WI38 (cell line): ENCODE measurements around the gene SPTBN4.

ENCODE experiments used
- H3K4me3 ChIP-seq: 2 replicates; pipeline ENCODE4 v1.5.1; 2011; ENCODE audit warnings: low read depth, mild to moderate bottlenecking, control low read depth, low read length
- TF ChIP-seq, protein P1 (sequence below): IDR thresholded peaks from 2 replicates; pipeline ENCODE4 v1.5.1; 2012; ENCODE audit warnings: low read depth, mild to moderate bottlenecking, control low read depth, low read length

The SPTBN4 gene

DNA sequence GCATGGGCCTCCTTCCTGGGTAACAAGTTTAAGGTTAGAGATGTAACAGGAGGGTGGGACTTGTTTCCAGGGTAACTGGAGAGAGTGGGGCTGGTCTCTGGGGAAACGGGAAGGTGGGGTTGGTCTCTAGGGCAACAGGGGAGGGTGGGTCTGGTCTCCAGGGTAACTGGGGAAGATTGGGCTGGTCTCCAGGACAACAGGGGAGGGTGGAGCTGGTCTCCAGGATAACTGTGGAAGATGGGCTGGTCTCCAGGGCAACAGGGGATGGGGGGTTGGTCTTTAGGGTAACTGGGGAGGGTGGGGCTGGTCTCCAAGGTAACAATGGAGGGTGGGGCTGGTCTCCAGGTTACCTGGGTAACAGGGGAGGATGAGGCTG lies 36.5 kb downstream of the SPTBN4 start:
- H3K4me3 ChIP-seq = no peak overlapping the region
- TF ChIP-seq, protein P1, sequence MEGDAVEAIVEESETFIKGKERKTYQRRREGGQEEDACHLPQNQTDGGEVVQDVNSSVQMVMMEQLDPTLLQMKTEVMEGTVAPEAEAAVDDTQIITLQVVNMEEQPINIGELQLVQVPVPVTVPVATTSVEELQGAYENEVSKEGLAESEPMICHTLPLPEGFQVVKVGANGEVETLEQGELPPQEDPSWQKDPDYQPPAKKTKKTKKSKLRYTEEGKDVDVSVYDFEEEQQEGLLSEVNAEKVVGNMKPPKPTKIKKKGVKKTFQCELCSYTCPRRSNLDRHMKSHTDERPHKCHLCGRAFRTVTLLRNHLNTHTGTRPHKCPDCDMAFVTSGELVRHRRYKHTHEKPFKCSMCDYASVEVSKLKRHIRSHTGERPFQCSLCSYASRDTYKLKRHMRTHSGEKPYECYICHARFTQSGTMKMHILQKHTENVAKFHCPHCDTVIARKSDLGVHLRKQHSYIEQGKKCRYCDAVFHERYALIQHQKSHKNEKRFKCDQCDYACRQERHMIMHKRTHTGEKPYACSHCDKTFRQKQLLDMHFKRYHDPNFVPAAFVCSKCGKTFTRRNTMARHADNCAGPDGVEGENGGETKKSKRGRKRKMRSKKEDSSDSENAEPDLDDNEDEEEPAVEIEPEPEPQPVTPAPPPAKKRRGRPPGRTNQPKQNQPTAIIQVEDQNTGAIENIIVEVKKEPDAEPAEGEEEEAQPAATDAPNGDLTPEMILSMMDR = no peak

DNA sequence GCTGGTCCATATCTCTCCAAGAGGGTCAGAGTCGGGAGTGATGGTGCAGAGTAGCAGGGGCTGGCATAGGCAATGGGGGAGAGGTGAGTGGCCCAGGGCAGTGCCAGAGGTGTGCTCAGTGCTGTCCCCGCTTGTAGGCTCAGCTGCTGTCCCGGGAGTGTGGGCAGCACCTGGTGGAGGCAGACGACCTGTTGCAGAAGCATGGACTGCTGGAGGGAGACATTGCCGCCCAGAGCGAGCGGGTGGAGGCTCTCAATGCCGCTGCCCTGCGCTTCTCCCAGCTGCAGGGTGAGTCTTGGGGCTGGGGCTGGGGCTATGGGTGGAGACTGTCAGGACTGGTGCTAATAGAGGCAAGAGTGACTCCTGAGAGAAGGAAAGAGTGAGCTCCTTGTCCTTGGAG lies 39.3 kb downstream of the SPTBN4 start:
- H3K4me3 ChIP-seq = no peak overlapping the region
- TF ChIP-seq, protein P1 = no peak

DNA sequence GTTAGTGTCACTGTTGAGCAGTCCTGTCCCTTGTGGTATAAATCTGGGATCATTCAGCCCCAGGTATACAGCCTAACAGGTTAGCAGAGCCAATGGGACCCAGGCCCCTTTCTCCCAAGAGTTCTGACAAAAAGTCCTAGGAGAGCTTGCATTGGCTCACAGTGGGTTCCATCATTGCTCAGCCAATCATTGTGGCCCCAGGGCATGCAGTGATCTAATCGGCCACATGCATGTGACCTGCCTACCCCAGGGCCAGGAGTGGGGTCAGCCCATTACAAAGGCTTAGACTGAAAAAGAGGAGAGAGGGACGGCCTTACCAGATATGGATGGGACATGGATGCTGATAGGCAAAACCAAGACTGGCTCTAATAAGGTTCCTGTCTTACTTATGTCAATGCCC lies 41.1 kb downstream of the SPTBN4 start:
- no peak overlapping the region for H3K4me3 ChIP-seq
- TF ChIP-seq, protein P1 = no peak

DNA sequence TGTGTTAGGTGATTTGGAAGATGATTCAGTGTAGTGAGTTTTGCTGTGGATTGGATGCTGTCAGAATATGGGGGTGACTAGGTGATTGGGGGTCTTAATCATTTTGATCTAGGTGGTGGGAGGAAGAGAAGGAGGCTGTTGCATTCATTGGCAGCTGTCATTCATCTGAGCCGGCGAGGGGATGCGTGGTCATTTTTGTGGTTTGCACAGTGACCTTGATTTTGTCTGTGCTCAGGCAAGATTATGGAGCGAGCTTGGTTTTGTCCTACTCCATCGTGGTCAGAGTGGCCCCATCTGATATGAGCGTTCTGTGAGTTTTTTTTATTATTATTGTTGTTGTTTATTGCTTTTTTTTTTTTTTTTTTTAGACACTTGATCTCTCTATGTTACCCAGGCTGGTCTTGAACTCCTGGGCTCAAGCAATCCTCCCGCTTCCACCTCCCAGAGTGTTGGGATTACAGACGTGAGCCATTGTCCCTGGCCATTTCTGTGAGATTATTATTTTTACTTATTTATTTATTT lies 42.0 kb downstream of the SPTBN4 start:
- H3K4me3 ChIP-seq = no peak overlapping the region
- TF ChIP-seq, protein P1 = no peak

DNA sequence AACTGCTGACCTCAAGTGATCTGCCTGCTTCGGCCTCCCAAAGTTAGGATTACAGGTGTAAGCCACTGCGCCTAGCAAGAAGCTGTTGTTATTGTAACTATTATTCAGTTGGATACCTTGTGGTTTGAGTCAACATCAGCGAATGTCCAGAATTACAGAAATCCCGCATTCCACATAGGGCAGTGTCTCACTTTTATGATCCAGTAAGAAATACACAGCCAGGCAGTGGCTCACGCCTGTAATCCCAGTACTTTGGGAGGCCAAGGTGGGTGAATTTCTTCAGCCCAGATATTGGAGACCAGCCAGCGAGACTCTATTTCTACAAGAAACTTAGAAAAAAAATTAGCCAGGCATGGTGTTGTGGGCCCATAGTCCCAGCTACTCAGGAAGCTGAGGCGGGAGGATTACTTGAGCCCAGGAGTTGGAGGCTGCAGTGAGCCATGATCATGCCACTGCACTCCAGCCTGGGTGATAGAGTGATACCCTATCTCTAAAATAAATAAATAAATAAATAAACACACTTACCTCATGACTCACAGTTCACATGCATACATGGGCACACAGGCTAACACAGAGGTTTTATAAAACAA lies 43.8 kb downstream of the SPTBN4 start:
- TF ChIP-seq, protein P1 = no peak
- no peak overlapping the region for H3K4me3 ChIP-seq

DNA sequence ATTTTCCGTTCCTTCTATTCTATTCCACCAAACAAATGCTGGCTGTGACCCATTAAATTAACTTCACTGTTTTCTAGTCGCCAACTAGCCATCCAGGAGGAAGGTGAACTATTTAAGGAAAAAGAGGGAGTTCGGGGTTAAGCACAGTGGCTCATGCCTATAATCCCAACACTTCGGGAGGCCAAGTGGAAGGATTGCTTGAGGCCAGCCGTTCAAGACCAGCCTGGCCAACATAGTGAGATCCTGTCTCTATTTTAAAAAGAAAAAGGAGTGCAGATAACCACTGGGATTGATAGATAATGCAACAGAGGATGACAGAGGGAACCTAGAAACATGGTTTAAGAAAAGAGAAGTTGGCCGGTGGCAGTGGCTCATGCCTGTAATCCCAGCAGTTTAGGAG lies 44.7 kb downstream of the SPTBN4 start:
- TF ChIP-seq, protein P1 = no peak
- no peak overlapping the region for H3K4me3 ChIP-seq

DNA sequence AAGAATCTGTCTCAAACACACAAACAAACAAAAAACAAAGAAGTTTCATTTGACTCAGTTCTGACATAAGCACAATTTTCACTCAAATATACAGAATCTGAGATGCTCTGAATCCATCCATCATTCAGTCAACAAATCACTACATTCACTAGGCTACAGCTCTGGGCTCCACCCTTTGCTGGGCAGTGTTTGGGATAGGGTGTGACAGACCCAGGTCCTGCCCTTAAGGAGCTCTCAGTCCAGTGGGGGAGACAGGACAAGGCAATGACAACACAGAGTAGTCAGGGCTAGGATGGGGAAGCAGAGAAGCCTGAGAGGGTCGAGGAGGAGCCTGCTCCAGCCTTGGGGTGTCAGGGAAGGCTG lies 45.3 kb downstream of the SPTBN4 start:
- TF ChIP-seq, protein P1 = no peak
- H3K4me3 ChIP-seq = no peak overlapping the region
